Type B pancreatic cell (in vitro differentiated cells): Measurements from ENCODE around the gene CACNG8. TPM values are rescaled to one million over a fixed set of nuclear protein-coding genes. Genes with fewer than 3 reads are reported as not detected.

ENCODE experiments used
- DNase-seq: peaks from one replicate; pipeline ENCODE4 v3.0.0; 2021; ENCODE audit warnings: mixed read lengths; ENCODE audit not compliant: unreplicated experiment; ENCODE audit errors: extremely low spot score
- H3K27ac Mint-ChIP-seq: 2 replicates; pipeline ENCODE4 v1.8.0; 2021; ENCODE audit warnings: mild to moderate bottlenecking, mixed read lengths
- H3K27me3 Mint-ChIP-seq: 2 replicates; pipeline ENCODE4 v1.8.0; 2021; ENCODE audit warnings: mixed read lengths
- H3K36me3 Mint-ChIP-seq: 2 replicates; pipeline ENCODE4 v1.8.0; 2021; ENCODE audit warnings: mixed read lengths
- H3K4me1 Mint-ChIP-seq: one replicate; pipeline ENCODE4 v1.8.0; 2021; ENCODE audit warnings: mixed read lengths; ENCODE audit not compliant: unreplicated experiment
- H3K4me3 Mint-ChIP-seq: 2 replicates; pipeline ENCODE4 v1.8.0; 2021; ENCODE audit warnings: mild to moderate bottlenecking, mixed read lengths
- H3K9me3 Mint-ChIP-seq: 2 replicates; pipeline ENCODE4 v1.8.0; 2021; ENCODE audit warnings: mixed read lengths
- long read RNA-seq: library from polyadenylated mRNA; unstranded; transcript quantifications from one replicate; pipeline ENCODE4 v2.0.0, GENCODE V29; 2020
- total RNA-seq: library from RNA; stranded (reverse); gene quantifications from 2 replicates; pipeline ENCODE4 v1.2.1, GENCODE V29; 2021; ENCODE audit warnings: low replicate concordance
- TF ChIP-seq, protein P1 (sequence below): fragments of 200-600 bp; sonication (generic); conservative IDR thresholded peaks from 2 replicates; pipeline ENCODE4 v1.5.0; 2021; ENCODE audit warnings: antibody characterized with exemption, mild to moderate bottlenecking

Gene CACNG8
- 0.05 and 0.97 TPM in 2 replicates for total RNA-seq
- long read RNA-seq: 0 reads

DNA sequence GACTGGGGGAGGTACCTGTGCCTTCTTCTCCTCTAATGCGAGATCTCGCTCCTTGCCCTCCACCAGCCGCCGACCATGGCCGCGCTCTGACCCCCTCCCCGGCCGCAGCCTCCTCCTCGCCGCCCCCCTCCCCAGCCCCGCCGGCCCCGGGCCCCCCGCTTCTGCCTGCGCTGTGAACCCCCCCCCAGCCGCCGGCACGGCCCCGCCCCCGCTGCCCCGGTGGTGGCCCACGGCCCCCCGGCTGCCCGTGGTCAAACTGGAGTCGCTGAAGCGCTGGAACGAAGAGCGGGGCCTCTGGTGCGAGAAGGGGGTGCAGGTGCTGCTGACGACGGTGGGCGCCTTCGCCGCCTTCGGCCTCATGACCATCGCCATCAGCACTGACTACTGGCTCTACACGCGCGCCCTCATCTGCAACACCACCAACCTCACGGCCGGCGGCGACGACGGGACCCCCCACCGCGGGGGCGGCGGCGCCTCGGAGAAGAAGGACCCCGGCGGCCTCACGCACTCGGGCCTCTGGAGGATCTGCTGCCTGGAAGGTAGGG, at the start of gene CACNG8:
CACNG8 (plus strand) TSS at position 51 of the 545 bp plus-strand sequence.
- Mint-ChIP-seq H3K9me3 (no peaks in the 10 kb centered on the region), H3K4me1 (peaks cover 10% of the 10 kb centered on the region), H3K27me3 (peaks cover 84% of the 10 kb centered on the region), H3K27ac (no peak within 1 kb of the TSS), H3K4me3 (peak within 1 kb of the TSS; percentile 65), H3K36me3 (peaks cover 4% of the 10 kb centered on the region)
- TF ChIP-seq, protein P1, sequence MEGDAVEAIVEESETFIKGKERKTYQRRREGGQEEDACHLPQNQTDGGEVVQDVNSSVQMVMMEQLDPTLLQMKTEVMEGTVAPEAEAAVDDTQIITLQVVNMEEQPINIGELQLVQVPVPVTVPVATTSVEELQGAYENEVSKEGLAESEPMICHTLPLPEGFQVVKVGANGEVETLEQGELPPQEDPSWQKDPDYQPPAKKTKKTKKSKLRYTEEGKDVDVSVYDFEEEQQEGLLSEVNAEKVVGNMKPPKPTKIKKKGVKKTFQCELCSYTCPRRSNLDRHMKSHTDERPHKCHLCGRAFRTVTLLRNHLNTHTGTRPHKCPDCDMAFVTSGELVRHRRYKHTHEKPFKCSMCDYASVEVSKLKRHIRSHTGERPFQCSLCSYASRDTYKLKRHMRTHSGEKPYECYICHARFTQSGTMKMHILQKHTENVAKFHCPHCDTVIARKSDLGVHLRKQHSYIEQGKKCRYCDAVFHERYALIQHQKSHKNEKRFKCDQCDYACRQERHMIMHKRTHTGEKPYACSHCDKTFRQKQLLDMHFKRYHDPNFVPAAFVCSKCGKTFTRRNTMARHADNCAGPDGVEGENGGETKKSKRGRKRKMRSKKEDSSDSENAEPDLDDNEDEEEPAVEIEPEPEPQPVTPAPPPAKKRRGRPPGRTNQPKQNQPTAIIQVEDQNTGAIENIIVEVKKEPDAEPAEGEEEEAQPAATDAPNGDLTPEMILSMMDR: no peak
- DNase-seq: no peak

DNA sequence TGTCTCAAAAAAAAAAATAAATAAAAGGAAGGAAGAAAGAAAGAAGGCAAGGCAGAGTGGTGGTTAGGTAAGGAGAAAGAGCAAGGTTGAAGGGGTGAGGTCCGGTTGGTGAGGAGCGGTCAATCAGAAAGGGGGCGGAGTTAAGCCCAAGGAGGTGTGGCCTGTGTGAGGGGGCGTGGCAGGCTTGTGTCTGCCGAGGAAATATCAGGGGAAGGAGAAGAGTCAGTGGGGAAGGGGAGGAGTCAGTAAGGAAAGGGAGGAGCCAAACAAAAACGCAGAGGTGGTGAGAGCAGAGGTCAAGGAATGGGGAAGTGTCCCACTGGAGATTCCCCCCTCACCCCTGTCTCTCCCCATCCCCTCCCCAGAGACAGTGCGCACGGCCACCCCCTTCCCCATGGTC, 47.7 kb upstream of the CACNG8 start:
- Mint-ChIP-seq H3K27me3 (peaks cover 42% of the 10 kb centered on the region), H3K4me3 (no peak overlapping the region), H3K4me1 (no peaks in the 10 kb centered on the region), H3K27ac (no peak overlapping the region), H3K9me3 (no peaks in the 10 kb centered on the region), H3K36me3 (no peaks in the 10 kb centered on the region)
- TF ChIP-seq, protein P1: no peak
- no peak for DNase-seq

DNA sequence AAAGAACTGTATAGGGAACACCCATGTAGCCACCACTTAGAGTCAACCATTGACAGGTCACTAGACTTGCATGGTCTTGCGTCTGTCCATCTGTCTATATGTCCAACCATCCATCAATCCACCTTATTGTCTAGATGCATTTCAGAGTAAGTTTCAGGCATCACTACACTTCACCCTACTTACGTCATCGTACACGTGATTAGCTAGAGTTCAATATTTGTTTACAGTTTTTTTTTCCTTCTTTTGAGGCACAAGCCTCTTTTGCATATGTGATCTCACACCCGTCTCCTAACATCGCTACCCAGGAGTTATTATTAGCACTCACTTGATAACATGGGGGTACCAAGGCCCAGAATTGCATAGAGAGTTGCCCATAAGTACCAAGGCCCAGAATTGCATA, 46.7 kb upstream of the CACNG8 start:
- H3K9me3 Mint-ChIP-seq: no peaks in the 10 kb centered on the region
- peaks cover 32% of the 10 kb centered on the region for H3K27me3 Mint-ChIP-seq
- TF ChIP-seq, protein P1: no peak
- no peaks in the 10 kb centered on the region for H3K4me1 Mint-ChIP-seq
- no peak for DNase-seq
- H3K4me3 Mint-ChIP-seq: no peak overlapping the region
- H3K36me3 Mint-ChIP-seq: no peaks in the 10 kb centered on the region
- no peak overlapping the region for H3K27ac Mint-ChIP-seq

DNA sequence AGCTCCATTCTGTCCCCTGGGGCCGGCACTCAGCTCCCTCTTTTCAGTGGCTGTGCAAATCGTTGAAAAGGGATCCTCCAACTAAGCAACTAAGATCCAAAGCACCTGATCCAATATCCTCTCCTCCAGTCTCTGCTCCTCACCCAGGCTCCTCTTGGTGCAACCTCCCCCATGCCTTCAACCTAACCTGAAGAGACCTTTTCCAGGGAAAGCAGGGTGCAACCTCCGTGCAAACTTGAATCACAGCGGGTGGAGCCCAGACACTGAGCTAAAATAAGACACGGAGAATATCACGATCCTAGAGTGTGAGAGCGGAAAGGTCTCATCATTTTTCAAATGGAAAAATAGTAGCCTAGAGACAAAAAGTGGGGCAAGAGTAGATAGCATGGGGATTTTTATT, 45.4 kb upstream of the CACNG8 start:
- no peaks in the 10 kb centered on the region for H3K9me3 Mint-ChIP-seq
- no peaks in the 10 kb centered on the region for H3K36me3 Mint-ChIP-seq

DNA sequence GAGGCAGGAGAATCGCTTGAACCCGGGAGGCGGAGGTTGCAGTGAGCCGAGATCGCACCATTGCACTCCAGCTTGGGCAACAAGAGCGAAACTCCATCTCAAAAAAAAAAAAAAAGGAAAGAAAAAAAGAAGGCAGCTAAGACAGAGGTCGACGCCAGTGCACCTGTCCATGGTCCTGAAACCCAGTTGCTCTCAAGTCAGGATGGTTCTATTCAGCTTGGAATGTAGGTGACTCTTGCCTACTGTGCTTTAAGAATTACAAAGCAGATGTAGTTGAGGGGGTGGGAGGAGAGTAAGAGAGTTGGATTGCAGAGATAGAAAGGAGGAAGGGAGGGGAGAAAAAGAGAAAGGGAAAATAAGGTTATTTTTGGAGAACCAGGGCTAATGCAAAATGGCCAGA, 35.0 kb upstream of the CACNG8 start:
- peaks cover 4% of the 10 kb centered on the region for H3K9me3 Mint-ChIP-seq
- TF ChIP-seq, protein P1: no peak
- H3K4me1 Mint-ChIP-seq: no peaks in the 10 kb centered on the region
- no peak for DNase-seq
- H3K27ac Mint-ChIP-seq: no peak overlapping the region
- H3K36me3 Mint-ChIP-seq: no peaks in the 10 kb centered on the region
- H3K27me3 Mint-ChIP-seq: peaks cover 8% of the 10 kb centered on the region
- H3K4me3 Mint-ChIP-seq: no peak overlapping the region

More for the DNA sequence above, 45.4 kb upstream of the CACNG8 start:
- Mint-ChIP-seq H3K4me3 (no peak overlapping the region), H3K4me1 (no peaks in the 10 kb centered on the region), H3K27me3 (peaks cover 18% of the 10 kb centered on the region), H3K27ac (no peak overlapping the region)
- TF ChIP-seq, protein P1: no peak
- no peak for DNase-seq

DNA sequence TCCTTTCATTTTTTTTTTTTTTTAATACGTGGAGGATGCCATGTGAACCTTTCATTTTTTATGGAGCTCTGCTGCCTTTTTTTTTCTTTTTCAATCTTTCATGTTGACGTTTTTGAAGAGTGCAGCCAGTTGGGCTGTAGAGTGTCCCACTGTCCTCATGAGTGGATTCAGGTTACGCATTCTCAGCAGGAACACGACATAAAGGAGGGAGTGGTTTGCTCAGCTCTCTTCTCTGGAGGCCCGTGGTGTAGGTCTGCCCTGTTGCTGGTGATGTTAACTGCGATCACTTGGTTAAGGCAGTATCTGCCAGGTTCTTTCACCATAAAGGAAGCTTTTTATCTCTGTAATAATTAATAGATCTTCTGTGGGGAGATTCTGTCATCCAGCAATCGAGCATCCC, 26.7 kb upstream of the CACNG8 start:
- TF ChIP-seq, protein P1: no peak

More for the DNA sequence above, 26.7 kb upstream of the CACNG8 start:
- Mint-ChIP-seq H3K36me3 (no peaks in the 10 kb centered on the region), H3K4me1 (no peaks in the 10 kb centered on the region), H3K4me3 (no peak overlapping the region), H3K27ac (no peak overlapping the region), H3K27me3 (peaks cover 32% of the 10 kb centered on the region), H3K9me3 (no peaks in the 10 kb centered on the region)
- DNase-seq: no peak
